ENCODE results near the gene UNC13C. TPM values are rescaled to one million over a fixed set of nuclear protein-coding genes. Genes with fewer than 3 reads are reported as not detected.

The UNC13C gene
- total RNA-seq, 1 donor from 2014 or later: 0.21 TPM

- Histone ChIP-seq H3K27me3 (ENCODE audit: control insufficient read depth, insufficient read depth, low read length) (no peaks in the 10 kb centered on the region), H3K4me3 (ENCODE audit: low read depth, low read length) (no peak overlapping the region), H3K36me3 (ENCODE audit: control insufficient read depth, insufficient read depth, low read length) (no peaks in the 10 kb centered on the region)
- no peak for DNase-seq (ENCODE audit: low read depth)
- TF ChIP-seq CTCF (IDR thresholded peaks at IDR 0.05; ENCODE audit: insufficient read depth, low read length, poor library complexity, severe bottlenecking): peak; percentile 89
Observed at GRCh38 chr15:54082836-54083492, 104.7 kb downstream of the UNC13C start.

- Histone ChIP-seq H3K4me3 (ENCODE audit: low read depth, low read length) (no peak overlapping the region), H3K27me3 (ENCODE audit: control insufficient read depth, insufficient read depth, low read length) (no peaks in the 10 kb centered on the region), H3K36me3 (ENCODE audit: control insufficient read depth, insufficient read depth, low read length) (no peaks in the 10 kb centered on the region)
- TF ChIP-seq CTCF (IDR thresholded peaks at IDR 0.05; ENCODE audit: insufficient read depth, low read length, poor library complexity, severe bottlenecking): no peak
- DNase-seq (ENCODE audit: low read depth): no peak
Observed at GRCh38 chr15:54083501-54083900, 105.3 kb downstream of the UNC13C start.

- H3K27me3 ChIP-seq (ENCODE audit: control insufficient read depth, insufficient read depth, low read length): no peaks in the 10 kb centered on the region
- no peak for DNase-seq (ENCODE audit: low read depth)
Observed at GRCh38 chr15:54083991-54084390, 105.8 kb downstream of the UNC13C start.

GRCh38 chr15:54088837-54089236 is 110.6 kb downstream of the UNC13C start:
- no peak for DNase-seq (ENCODE audit: low read depth)
- Histone ChIP-seq H3K4me3 (ENCODE audit: low read depth, low read length) (no peak overlapping the region), H3K27me3 (ENCODE audit: control insufficient read depth, insufficient read depth, low read length) (no peaks in the 10 kb centered on the region), H3K36me3 (ENCODE audit: control insufficient read depth, insufficient read depth, low read length) (no peaks in the 10 kb centered on the region)
- TF ChIP-seq CTCF (IDR thresholded peaks at IDR 0.05; ENCODE audit: insufficient read depth, low read length, poor library complexity, severe bottlenecking): no peak

More at GRCh38 chr15:54083991-54084390, 105.8 kb downstream of the UNC13C start:
- H3K36me3 ChIP-seq (ENCODE audit: control insufficient read depth, insufficient read depth, low read length): no peaks in the 10 kb centered on the region
- H3K4me3 ChIP-seq (ENCODE audit: low read depth, low read length): no peak overlapping the region
- TF ChIP-seq CTCF (IDR thresholded peaks at IDR 0.05; ENCODE audit: insufficient read depth, low read length, poor library complexity, severe bottlenecking): no peak

GRCh38 chr15:54089776-54090175 is 111.5 kb downstream of the UNC13C start:
- TF ChIP-seq CTCF (IDR thresholded peaks at IDR 0.05; ENCODE audit: insufficient read depth, low read length, poor library complexity, severe bottlenecking): no peak

GRCh38 chr15:54091651-54092050 is 113.4 kb downstream of the UNC13C start:
- TF ChIP-seq CTCF (IDR thresholded peaks at IDR 0.05; ENCODE audit: insufficient read depth, low read length, poor library complexity, severe bottlenecking): no peak
- no peak for DNase-seq (ENCODE audit: low read depth)
- H3K4me3 ChIP-seq (ENCODE audit: low read depth, low read length): no peak overlapping the region

More at GRCh38 chr15:54089776-54090175, 111.5 kb downstream of the UNC13C start:
- Histone ChIP-seq H3K27me3 (ENCODE audit: control insufficient read depth, insufficient read depth, low read length) (no peaks in the 10 kb centered on the region), H3K36me3 (ENCODE audit: control insufficient read depth, insufficient read depth, low read length) (no peaks in the 10 kb centered on the region), H3K4me3 (ENCODE audit: low read depth, low read length) (no peak overlapping the region)
- no peak for DNase-seq (ENCODE audit: low read depth)

More at GRCh38 chr15:54091651-54092050, 113.4 kb downstream of the UNC13C start:
- Histone ChIP-seq H3K27me3 (ENCODE audit: control insufficient read depth, insufficient read depth, low read length) (no peaks in the 10 kb centered on the region), H3K36me3 (ENCODE audit: control insufficient read depth, insufficient read depth, low read length) (no peaks in the 10 kb centered on the region)
